ENCODE results near the gene SETBP1.

Gene SETBP1

DNA sequence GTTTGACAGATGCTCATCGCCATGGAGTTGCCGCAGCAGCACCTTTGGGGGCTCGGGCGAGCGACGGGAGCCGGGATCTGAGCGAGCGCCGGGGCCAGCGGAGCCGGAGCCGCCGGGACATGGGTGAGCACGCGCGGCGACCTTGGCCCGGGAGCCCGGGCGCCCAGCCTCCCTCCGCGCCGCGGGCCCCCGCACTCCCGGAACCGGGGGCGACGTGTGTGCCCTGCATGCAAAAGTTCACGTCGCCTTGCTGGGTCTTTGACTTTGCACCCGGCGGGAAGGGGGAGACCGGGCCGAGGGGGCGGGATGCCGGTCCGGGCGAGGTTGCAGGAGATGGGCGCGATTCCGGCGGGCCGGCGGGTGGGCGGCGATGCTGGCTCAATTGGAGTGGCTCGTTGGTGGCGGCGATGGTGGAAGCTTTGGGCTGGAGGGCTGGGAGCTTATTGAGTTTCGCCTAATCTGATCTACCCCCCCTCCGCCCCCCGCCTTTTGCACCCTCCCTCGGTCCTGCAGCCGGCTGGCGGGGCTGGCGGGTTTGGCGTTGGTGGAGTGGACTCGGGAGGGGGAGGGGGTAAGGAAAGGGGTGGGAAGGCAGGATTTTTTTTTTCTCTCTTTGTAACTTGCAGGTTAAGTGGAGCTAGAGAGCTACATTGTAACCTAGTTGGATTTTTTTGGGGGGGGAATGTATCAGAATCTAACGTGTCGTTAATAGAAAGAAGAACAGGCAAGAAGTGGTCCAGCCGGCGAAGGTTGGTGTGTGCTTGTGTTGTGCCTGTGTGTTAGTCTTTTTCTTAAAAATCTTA is at the start of gene SETBP1:
Gene SETBP1, plus strand, starts transcription at position 616 of the 803 bp plus-strand sequence. CDS start 20,459 bp downstream, outside the sequence.
- Histone ChIP-seq H3K27ac (ENCODE audit: low read depth, low read length) (peak within 1 kb of the TSS; percentile 67; the same call in 1 of the 2 replicates), H3K9ac (ENCODE audit: low read length) (peak within 1 kb of the TSS; percentile 84), H3K27me3 (ENCODE audit: control insufficient read depth, insufficient read depth, low read length) (peaks cover 20% of the 10 kb centered on the region), H3K9me3 (ENCODE audit: control insufficient read depth, insufficient read depth, low read depth, low read length) (no peaks in the 10 kb centered on the region), H3K4me1 (ENCODE audit: control insufficient read depth, insufficient read depth, low read length) (peaks cover 33% of the 10 kb centered on the region), H3K36me3 (ENCODE audit: control insufficient read depth, insufficient read depth, low read length) (no peaks in the 10 kb centered on the region), H3K4me3 (ENCODE audit: low read depth, low read length) (peak within 1 kb of the TSS; percentile 83)

- H3K27ac ChIP-seq (ENCODE audit: low read depth, low read length): no peak overlapping the region
- no peak overlapping the region for H3K9ac ChIP-seq (ENCODE audit: low read length)
- no peaks in the 10 kb centered on the region for H3K9me3 ChIP-seq (ENCODE audit: control insufficient read depth, insufficient read depth, low read depth, low read length)
- H3K27me3 ChIP-seq (ENCODE audit: control insufficient read depth, insufficient read depth, low read length): no peaks in the 10 kb centered on the region
- H3K36me3 ChIP-seq (ENCODE audit: control insufficient read depth, insufficient read depth, low read length): no peaks in the 10 kb centered on the region
- H3K4me3 ChIP-seq (ENCODE audit: low read depth, low read length): no peak overlapping the region
- H3K4me1 ChIP-seq (ENCODE audit: control insufficient read depth, insufficient read depth, low read length): no peaks in the 10 kb centered on the region; the same call in 1 of the 2 replicates
Observed at GRCh38 chr18:44632469-44633145, 48.1 kb upstream of the SETBP1 start.

- Histone ChIP-seq H3K4me1 (ENCODE audit: control insufficient read depth, insufficient read depth, low read length) (no peaks in the 10 kb centered on the region; the same call in 1 of the 2 replicates), H3K9ac (ENCODE audit: low read length) (no peak overlapping the region), H3K4me3 (ENCODE audit: low read depth, low read length) (no peak overlapping the region), H3K27ac (ENCODE audit: low read depth, low read length) (no peak overlapping the region), H3K9me3 (ENCODE audit: control insufficient read depth, insufficient read depth, low read depth, low read length) (no peaks in the 10 kb centered on the region), H3K36me3 (ENCODE audit: control insufficient read depth, insufficient read depth, low read length) (no peaks in the 10 kb centered on the region), H3K27me3 (ENCODE audit: control insufficient read depth, insufficient read depth, low read length) (no peaks in the 10 kb centered on the region)
Observed at GRCh38 chr18:44635546-44635945, 45.1 kb upstream of the SETBP1 start.

DNA sequence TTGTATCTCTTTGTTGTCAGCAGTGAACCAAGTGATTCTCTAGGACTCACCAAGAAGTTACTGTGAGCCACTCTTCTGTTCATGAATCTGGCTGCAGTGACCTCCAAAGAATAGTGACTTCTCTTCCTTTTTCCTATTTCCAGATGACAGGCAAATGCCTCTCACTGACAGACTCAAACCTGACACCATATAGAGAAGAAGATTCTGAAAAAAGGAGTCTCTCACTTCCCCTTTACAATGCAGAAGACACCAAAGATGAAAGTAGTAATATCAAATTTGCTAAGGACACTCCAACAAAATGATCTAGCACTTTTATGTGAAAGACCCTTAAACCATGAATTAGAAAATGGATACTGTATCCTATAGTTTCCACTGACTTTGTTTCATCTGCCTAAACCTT is 44.4 kb upstream of the SETBP1 start:
- Histone ChIP-seq H3K4me1 (ENCODE audit: control insufficient read depth, insufficient read depth, low read length) (no peaks in the 10 kb centered on the region; the same call in 1 of the 2 replicates), H3K9me3 (ENCODE audit: control insufficient read depth, insufficient read depth, low read depth, low read length) (no peaks in the 10 kb centered on the region), H3K36me3 (ENCODE audit: control insufficient read depth, insufficient read depth, low read length) (no peaks in the 10 kb centered on the region), H3K27ac (ENCODE audit: low read depth, low read length) (no peak overlapping the region), H3K4me3 (ENCODE audit: low read depth, low read length) (no peak overlapping the region), H3K9ac (ENCODE audit: low read length) (no peak overlapping the region), H3K27me3 (ENCODE audit: control insufficient read depth, insufficient read depth, low read length) (no peaks in the 10 kb centered on the region)

- Histone ChIP-seq H3K4me3 (ENCODE audit: low read depth, low read length) (no peak overlapping the region), H3K27ac (ENCODE audit: low read depth, low read length) (no peak overlapping the region), H3K9me3 (ENCODE audit: control insufficient read depth, insufficient read depth, low read depth, low read length) (no peaks in the 10 kb centered on the region), H3K4me1 (ENCODE audit: control insufficient read depth, insufficient read depth, low read length) (no peaks in the 10 kb centered on the region; the same call in 1 of the 2 replicates), H3K9ac (ENCODE audit: low read length) (no peak overlapping the region), H3K36me3 (ENCODE audit: control insufficient read depth, insufficient read depth, low read length) (no peaks in the 10 kb centered on the region), H3K27me3 (ENCODE audit: control insufficient read depth, insufficient read depth, low read length) (no peaks in the 10 kb centered on the region)
Observed at GRCh38 chr18:44637210-44638033, 43.3 kb upstream of the SETBP1 start.

- no peaks in the 10 kb centered on the region for H3K9me3 ChIP-seq (ENCODE audit: control insufficient read depth, insufficient read depth, low read depth, low read length)
- H3K36me3 ChIP-seq (ENCODE audit: control insufficient read depth, insufficient read depth, low read length): no peaks in the 10 kb centered on the region
- H3K9ac ChIP-seq (ENCODE audit: low read length): no peak overlapping the region
- H3K27me3 ChIP-seq (ENCODE audit: control insufficient read depth, insufficient read depth, low read length): no peaks in the 10 kb centered on the region
- H3K4me1 ChIP-seq (ENCODE audit: control insufficient read depth, insufficient read depth, low read length): no peaks in the 10 kb centered on the region; the same call in 1 of the 2 replicates
- H3K4me3 ChIP-seq (ENCODE audit: low read depth, low read length): no peak overlapping the region
- H3K27ac ChIP-seq (ENCODE audit: low read depth, low read length): no peak overlapping the region
Observed at GRCh38 chr18:44638034-44638540, 42.6 kb upstream of the SETBP1 start.

- H3K4me1 ChIP-seq (ENCODE audit: control insufficient read depth, insufficient read depth, low read length): no peaks in the 10 kb centered on the region; the same call in 1 of the 2 replicates
- H3K9me3 ChIP-seq (ENCODE audit: control insufficient read depth, insufficient read depth, low read depth, low read length): no peaks in the 10 kb centered on the region
- no peaks in the 10 kb centered on the region for H3K36me3 ChIP-seq (ENCODE audit: control insufficient read depth, insufficient read depth, low read length)
- H3K27me3 ChIP-seq (ENCODE audit: control insufficient read depth, insufficient read depth, low read length): no peaks in the 10 kb centered on the region
- no peak overlapping the region for H3K27ac ChIP-seq (ENCODE audit: low read depth, low read length)
- H3K4me3 ChIP-seq (ENCODE audit: low read depth, low read length): no peak overlapping the region
- no peak overlapping the region for H3K9ac ChIP-seq (ENCODE audit: low read length)
Observed at GRCh38 chr18:44638811-44639210, 41.9 kb upstream of the SETBP1 start.

GRCh38 chr18:44643004-44643403 is 37.7 kb upstream of the SETBP1 start:
- no peaks in the 10 kb centered on the region for H3K36me3 ChIP-seq (ENCODE audit: control insufficient read depth, insufficient read depth, low read length)
- no peaks in the 10 kb centered on the region for H3K27me3 ChIP-seq (ENCODE audit: control insufficient read depth, insufficient read depth, low read length)

DNA sequence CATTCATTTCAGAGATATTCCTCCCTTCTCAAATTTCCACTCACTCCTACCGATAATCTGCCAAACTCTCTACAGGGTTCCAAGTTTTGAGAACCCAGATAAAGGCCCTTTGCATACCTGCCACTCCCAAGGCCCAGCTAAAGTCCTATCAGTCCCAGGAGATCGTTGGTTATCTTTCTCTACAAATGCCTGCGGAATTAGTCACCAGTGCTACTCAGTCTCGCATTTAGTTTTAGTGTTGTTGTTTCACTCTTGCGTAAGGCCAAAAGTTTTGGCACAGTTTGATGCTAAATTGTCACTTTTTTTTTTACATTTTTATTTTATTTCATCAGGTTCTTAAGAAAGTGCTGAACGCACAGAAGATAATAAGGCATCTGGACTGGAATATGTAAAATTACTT is 29.2 kb upstream of the SETBP1 start:
- Histone ChIP-seq H3K27ac (ENCODE audit: low read depth, low read length) (no peak overlapping the region; the same call in 1 of the 2 replicates), H3K36me3 (ENCODE audit: control insufficient read depth, insufficient read depth, low read length) (no peaks in the 10 kb centered on the region), H3K9ac (ENCODE audit: low read length) (no peak overlapping the region), H3K27me3 (ENCODE audit: control insufficient read depth, insufficient read depth, low read length) (no peaks in the 10 kb centered on the region), H3K4me1 (ENCODE audit: control insufficient read depth, insufficient read depth, low read length) (peaks cover 12% of the 10 kb centered on the region; the same call in 1 of the 2 replicates), H3K9me3 (ENCODE audit: control insufficient read depth, insufficient read depth, low read depth, low read length) (no peaks in the 10 kb centered on the region), H3K4me3 (ENCODE audit: low read depth, low read length) (no peak overlapping the region; the same call in 1 of the 2 replicates)

More at GRCh38 chr18:44643004-44643403, 37.7 kb upstream of the SETBP1 start:
- Histone ChIP-seq H3K9me3 (ENCODE audit: control insufficient read depth, insufficient read depth, low read depth, low read length) (no peaks in the 10 kb centered on the region), H3K9ac (ENCODE audit: low read length) (no peak overlapping the region), H3K4me1 (ENCODE audit: control insufficient read depth, insufficient read depth, low read length) (no peaks in the 10 kb centered on the region), H3K4me3 (ENCODE audit: low read depth, low read length) (no peak overlapping the region), H3K27ac (ENCODE audit: low read depth, low read length) (no peak overlapping the region)

DNA sequence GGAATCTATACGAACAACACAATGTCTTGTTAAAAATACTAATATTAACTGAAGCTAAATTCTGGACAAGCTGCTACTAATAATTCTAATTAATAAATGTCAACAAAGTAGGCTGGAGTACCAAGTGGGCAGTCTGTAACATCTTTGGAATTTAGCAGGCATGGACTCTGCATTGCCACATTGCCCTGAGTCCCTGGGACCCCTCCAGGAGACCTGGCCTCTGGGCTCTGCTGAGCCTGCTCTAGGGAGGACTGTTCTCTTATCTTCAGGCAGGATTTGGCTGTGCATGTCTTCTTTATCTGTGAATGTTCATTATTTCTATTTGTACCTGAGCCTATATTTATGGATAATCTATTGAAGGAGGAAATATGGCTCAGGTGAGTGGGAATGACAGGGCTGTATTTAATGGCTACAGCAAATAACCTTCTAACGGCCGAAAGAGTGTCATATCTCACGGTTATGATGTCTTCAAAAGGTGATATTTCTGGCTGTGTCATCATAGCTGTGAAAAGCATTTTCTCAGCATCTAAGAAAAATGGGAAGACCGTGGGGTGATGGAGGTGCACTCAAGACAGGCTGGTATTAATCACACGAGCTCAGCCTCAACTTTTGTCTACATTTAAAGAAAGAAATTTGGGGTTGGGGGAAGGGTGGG is 28.6 kb upstream of the SETBP1 start:
- Histone ChIP-seq H3K9me3 (ENCODE audit: control insufficient read depth, insufficient read depth, low read depth, low read length) (no peaks in the 10 kb centered on the region), H3K4me3 (ENCODE audit: low read depth, low read length) (no peak overlapping the region; the same call in 1 of the 2 replicates), H3K27ac (ENCODE audit: low read depth, low read length) (no peak overlapping the region; the same call in 1 of the 2 replicates), H3K4me1 (ENCODE audit: control insufficient read depth, insufficient read depth, low read length) (peaks cover 12% of the 10 kb centered on the region; the same call in 1 of the 2 replicates), H3K27me3 (ENCODE audit: control insufficient read depth, insufficient read depth, low read length) (no peaks in the 10 kb centered on the region), H3K9ac (ENCODE audit: low read length) (no peak overlapping the region), H3K36me3 (ENCODE audit: control insufficient read depth, insufficient read depth, low read length) (no peaks in the 10 kb centered on the region)

Measured in HUES6 (cell line).